Measurements from ENCODE around the gene KCNC1.

The KCNC1 gene

DNA sequence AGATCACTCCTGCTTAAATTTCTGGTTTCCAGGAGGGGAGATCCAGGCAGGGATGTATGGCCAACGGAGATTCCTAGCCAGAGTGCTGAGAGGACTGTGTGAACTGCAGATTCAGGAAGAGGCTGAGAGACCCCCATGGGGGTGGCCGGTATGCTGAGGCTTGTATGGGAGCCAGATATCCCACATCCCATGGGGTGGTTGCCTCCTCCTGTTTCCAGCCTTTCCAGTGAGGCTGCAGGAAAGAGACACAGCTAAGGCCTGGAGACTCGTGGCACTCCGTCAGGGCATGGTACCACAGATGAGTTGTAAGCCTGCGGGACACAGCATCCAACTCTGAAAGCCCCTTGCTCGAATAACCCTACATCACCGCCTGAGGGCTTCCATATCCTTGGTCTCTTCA lies 16.6 kb upstream of the KCNC1 start:
- Histone ChIP-seq H3K36me3 (replicated peaks) (no peaks in the 10 kb centered on the region), H3K27ac (no peak overlapping the region), H3K4me3 (ENCODE audit: low read depth, low read length) (no peak overlapping the region), H3K27me3 (replicated peaks) (peaks cover 70% of the 10 kb centered on the region)
- TF ChIP-seq, protein P1, sequence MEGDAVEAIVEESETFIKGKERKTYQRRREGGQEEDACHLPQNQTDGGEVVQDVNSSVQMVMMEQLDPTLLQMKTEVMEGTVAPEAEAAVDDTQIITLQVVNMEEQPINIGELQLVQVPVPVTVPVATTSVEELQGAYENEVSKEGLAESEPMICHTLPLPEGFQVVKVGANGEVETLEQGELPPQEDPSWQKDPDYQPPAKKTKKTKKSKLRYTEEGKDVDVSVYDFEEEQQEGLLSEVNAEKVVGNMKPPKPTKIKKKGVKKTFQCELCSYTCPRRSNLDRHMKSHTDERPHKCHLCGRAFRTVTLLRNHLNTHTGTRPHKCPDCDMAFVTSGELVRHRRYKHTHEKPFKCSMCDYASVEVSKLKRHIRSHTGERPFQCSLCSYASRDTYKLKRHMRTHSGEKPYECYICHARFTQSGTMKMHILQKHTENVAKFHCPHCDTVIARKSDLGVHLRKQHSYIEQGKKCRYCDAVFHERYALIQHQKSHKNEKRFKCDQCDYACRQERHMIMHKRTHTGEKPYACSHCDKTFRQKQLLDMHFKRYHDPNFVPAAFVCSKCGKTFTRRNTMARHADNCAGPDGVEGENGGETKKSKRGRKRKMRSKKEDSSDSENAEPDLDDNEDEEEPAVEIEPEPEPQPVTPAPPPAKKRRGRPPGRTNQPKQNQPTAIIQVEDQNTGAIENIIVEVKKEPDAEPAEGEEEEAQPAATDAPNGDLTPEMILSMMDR (IDR thresholded peaks at IDR 0.05; ENCODE audit: low read depth, low read length, missing control alignments) = no peak
- in situ Hi-C loops (cut with HindIII; ENCODE audit: low pct_ligation_motif_present, low sequenced_read_pairs) = no loop called here
- no peak for DNase-seq

DNA sequence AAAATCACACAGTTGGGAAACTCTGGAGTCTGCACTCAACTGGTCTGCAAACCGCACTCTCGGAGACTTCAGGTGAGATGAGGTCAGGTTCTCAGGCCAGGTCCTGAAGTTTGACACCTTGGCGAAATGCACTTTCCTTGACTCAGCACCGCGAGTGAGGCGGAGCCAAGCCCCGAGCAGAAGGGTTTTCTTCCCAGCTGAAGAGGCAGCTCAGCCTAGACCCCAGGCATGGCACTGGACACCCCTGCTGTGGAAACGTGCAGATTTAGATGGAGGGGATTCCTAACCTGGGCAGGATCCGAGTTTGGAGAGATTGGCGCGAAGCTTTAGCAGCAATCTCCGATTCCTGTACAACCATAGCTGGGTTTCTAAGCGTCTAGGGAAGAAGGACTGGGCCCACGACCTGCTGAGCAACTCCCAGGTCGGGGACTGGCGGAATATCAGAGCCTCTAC lies 16.0 kb upstream of the KCNC1 start:
- peaks cover 71% of the 10 kb centered on the region for H3K27me3 ChIP-seq (replicated peaks)
- no peak for DNase-seq
- H3K27ac ChIP-seq = no peak overlapping the region
- TF ChIP-seq, protein P1 (IDR thresholded peaks at IDR 0.05; ENCODE audit: low read depth, low read length, missing control alignments) = no peak
- H3K4me3 ChIP-seq (ENCODE audit: low read depth, low read length) = no peak overlapping the region
- in situ Hi-C loops (cut with HindIII; ENCODE audit: low pct_ligation_motif_present, low sequenced_read_pairs) = no loop called here
- H3K36me3 ChIP-seq (replicated peaks) = no peaks in the 10 kb centered on the region

DNA sequence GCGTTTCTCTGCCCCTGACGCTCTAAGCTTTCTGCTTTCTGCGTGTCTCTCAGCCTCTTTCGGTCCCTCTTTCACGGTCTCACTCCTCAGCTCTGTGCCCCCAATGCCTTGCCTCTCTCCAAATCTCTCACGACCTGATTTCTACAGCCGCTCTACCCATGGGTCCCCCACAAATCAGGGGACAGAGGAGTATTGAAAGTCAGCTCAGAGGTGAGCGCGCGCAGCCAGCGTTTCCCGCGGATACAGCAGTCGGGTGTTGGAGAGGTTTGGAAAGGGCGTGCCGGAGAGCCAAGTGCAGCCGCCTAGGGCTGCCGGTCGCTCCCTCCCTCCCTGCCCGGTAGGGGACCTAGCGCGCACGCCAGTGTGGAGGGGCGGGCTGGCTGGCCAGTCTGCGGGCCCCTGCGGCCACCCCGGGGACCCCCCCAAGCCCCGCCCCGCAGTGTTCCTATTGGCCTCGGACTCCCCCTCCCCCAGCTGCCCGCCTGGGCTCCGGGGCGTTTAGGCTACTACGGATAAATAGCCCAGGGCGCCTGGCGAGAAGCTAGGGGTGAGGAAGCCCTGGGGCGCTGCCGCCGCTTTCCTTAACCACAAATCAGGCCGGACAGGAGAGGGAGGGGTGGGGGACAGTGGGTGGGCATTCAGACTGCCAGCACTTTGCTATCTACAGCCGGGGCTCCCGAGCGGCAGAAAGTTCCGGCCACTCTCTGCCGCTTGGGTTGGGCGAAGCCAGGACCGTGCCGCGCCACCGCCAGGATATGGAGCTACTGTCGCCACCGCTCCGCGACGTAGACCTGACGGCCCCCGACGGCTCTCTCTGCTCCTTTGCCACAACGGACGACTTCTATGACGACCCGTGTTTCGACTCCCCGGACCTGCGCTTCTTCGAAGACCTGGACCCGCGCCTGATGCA lies 15.3 kb upstream of the KCNC1 start, which contains the start of gene MYOD1:
Gene MYOD1 (plus strand): TSS at position 544 of the 910 bp plus-strand sequence. CDS start 212 bp downstream, at position 756.
- Histone ChIP-seq H3K4me3 (ENCODE audit: low read depth, low read length) (no peak within 1 kb of the TSS), H3K36me3 (replicated peaks) (no peaks in the 10 kb centered on the region), H3K27me3 (replicated peaks) (peaks cover 75% of the 10 kb centered on the region), H3K27ac (no peak within 1 kb of the TSS)
- DNase-seq = no peak
- TF ChIP-seq, protein P1 (IDR thresholded peaks at IDR 0.05; ENCODE audit: low read depth, low read length, missing control alignments) = no peak
- in situ Hi-C loops (cut with HindIII; ENCODE audit: low pct_ligation_motif_present, low sequenced_read_pairs) = no loop called here

DNA sequence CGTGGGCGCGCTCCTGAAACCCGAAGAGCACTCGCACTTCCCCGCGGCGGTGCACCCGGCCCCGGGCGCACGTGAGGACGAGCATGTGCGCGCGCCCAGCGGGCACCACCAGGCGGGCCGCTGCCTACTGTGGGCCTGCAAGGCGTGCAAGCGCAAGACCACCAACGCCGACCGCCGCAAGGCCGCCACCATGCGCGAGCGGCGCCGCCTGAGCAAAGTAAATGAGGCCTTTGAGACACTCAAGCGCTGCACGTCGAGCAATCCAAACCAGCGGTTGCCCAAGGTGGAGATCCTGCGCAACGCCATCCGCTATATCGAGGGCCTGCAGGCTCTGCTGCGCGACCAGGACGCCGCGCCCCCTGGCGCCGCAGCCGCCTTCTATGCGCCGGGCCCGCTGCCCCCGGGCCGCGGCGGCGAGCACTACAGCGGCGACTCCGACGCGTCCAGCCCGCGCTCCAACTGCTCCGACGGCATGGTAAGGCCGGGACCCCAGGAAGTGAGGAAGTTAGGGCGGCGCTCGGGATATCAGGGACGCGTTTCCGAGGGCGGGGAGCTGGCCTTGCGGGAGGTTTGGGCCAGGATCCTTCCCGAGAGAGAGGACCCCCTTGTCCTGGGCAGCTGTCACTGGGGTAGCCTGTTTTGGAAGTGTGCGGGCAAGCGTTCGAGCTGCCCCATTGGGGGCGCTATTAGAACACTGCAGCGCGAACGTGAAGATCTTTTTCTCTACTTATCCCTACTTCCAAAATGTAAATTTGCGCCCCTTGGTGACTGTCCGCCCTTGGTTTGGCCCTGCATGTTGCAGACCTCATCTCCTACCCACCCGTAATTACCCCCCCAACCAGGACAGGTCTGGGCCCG lies 14.4 kb upstream of the KCNC1 start:
- peaks cover 73% of the 10 kb centered on the region for H3K27me3 ChIP-seq (replicated peaks)
- TF ChIP-seq, protein P1 (IDR thresholded peaks at IDR 0.05; ENCODE audit: low read depth, low read length, missing control alignments) = peak; percentile 15
- H3K36me3 ChIP-seq (replicated peaks) = no peaks in the 10 kb centered on the region
- H3K27ac ChIP-seq = no peak overlapping the region
- no peak overlapping the region for H3K4me3 ChIP-seq (ENCODE audit: low read depth, low read length)
- DNase-seq = no peak
- in situ Hi-C loops (cut with HindIII; ENCODE audit: low pct_ligation_motif_present, low sequenced_read_pairs) = no loop called here

DNA sequence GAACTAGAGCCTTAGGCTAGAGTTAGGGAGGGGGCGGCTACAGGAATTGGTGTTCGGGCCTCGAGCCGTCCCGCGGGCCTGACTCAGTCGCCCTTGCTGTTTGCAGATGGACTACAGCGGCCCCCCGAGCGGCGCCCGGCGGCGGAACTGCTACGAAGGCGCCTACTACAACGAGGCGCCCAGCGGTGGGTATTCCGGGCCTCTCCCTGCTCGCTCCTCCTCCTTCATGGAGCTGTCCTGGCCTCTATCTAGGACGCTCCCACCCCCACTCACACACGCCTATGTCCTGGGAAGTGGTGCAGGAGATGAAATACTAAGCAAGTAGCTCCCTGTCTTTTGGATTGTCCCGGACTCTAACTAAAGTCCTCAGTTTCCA lies 13.8 kb upstream of the KCNC1 start:
- Histone ChIP-seq H3K27ac (no peak overlapping the region), H3K27me3 (replicated peaks) (peaks cover 74% of the 10 kb centered on the region), H3K4me3 (ENCODE audit: low read depth, low read length) (no peak overlapping the region), H3K36me3 (replicated peaks) (no peaks in the 10 kb centered on the region)
- no peak for DNase-seq
- TF ChIP-seq, protein P1 (IDR thresholded peaks at IDR 0.05; ENCODE audit: low read depth, low read length, missing control alignments) = peak; percentile 8
- in situ Hi-C loops (cut with HindIII; ENCODE audit: low pct_ligation_motif_present, low sequenced_read_pairs) = no loop called here
